Heart left ventricle (tissue), 16 donors: ENCODE measurements around the gene MMP13. TPM values are rescaled to one million over a fixed set of nuclear protein-coding genes. Genes with fewer than 3 reads are reported as not detected.

Source experiments
- ATAC-seq, 4 donors: fragments of 200-7000 bp; cut with Tn5 transposase; one replicate each; pipeline ENCODE4 v1.9.1; 2020 to 2022; ENCODE audit warnings: moderate library complexity in 4 of 4, mild to moderate bottlenecking in 3 of 4, moderate number of reproducible peaks in 1 of 4
- DNase-seq, 5 donors: peaks; one replicate each; pipeline ENCODE4 v3.0.0-alpha.2; 2020
- H3K27ac ChIP-seq, 12 donors: fragments of 200-600 bp; sonication (generic) in 4 of 12; one replicate each; pipeline versions ENCODE4 v1.5.0 to v1.8.0; 2016 to 2022; ENCODE audit warnings: mild to moderate bottlenecking in 2 of 12
- H3K27me3 ChIP-seq, 9 donors: fragments of 200-600 bp; sonication (generic) in 2 of 9; one replicate each; pipeline versions ENCODE4 v1.5.1 to v1.8.0; 2016 to 2022; ENCODE audit warnings: mild to moderate bottlenecking in 3 of 9
- H3K36me3 ChIP-seq, 9 donors: fragments of 200-600 bp; sonication (generic) in 2 of 9; one replicate each; pipeline versions ENCODE4 v1.5.0 to v1.8.0; 2018 to 2022; ENCODE audit warnings: mild to moderate bottlenecking in 2 of 9
- H3K4me1 ChIP-seq, 12 donors: fragments of 200-600 bp; sonication (generic) in 4 of 12; one replicate each; pipeline versions ENCODE4 v1.5.0 to v1.8.0; 2016 to 2022; ENCODE audit warnings: mild to moderate bottlenecking in 3 of 12
- H3K4me3 ChIP-seq, 12 donors: fragments of 200-600 bp; sonication (generic) in 4 of 12; one replicate each; pipeline versions ENCODE4 v1.5.0 to v1.8.0; 2017 to 2022; ENCODE audit warnings: mild to moderate bottlenecking in 9 of 12, moderate library complexity in 4 of 12
- H3K9me3 ChIP-seq, 12 donors: fragments of 200-600 bp; sonication (generic) in 4 of 12; one replicate each; pipeline versions ENCODE4 v1.5.0 to v1.8.0; 2016 to 2022; ENCODE audit warnings: mild to moderate bottlenecking in 1 of 12
- CTCF ChIP-seq, 12 donors: fragments of 200-600 bp; sonication (generic) in 4 of 12; IDR thresholded peaks; one replicate each; pipeline versions ENCODE4 v1.5.0 to v1.8.0; 2018 to 2022; ENCODE audit warnings: antibody characterized with exemption in 12 of 12, mild to moderate bottlenecking in 5 of 12
- POLR2A ChIP-seq, 2 donors: fragments of 450-650 bp; IDR thresholded peaks; one replicate each; pipeline ENCODE4 v1.6.1; 2017; ENCODE audit warnings: antibody characterized with exemption in 2 of 2, mild to moderate bottlenecking in 2 of 2, moderate library complexity in 2 of 2
- WGBS, 4 donors: extraction: QIAGEN DNeasy Blood & Tissue Kit in 2 of 4; methylation state at CpG; one replicate each; pipeline versions ENCODE4 v1.1.5 to v1.1.7; 2013 to 2018; 5-methylcytosine and 5-hydroxymethylcytosine counted together
- intact Hi-C, 10 donors: fragments of 100-400 bp; cut with DNase I; formaldehyde crosslinking; loops; one replicate each; pipeline versions ENCODE4 v1.11.1 to v1.14.2; 2022
- polyA plus RNA-seq, 2 donors: library from polyadenylated mRNA; stranded (reverse); fragments of 200-250 nt; gene quantifications; one replicate each; pipeline ENCODE4 v1.2.3, GENCODE V29; 2013
- total RNA-seq, 9 donors: library from RNA; depleted of rRNA in 2 of 9; stranded (reverse); fragments of >200 nt in 2 of 9; fragmentation: NEBNext Ultra II Directional in 3 of 9; extraction: Animal tissue kit (Norgen Biotek cat#: 25700) in 3 of 9; gene quantifications; one replicate each; pipeline versions ENCODE4 v1.1.0 to v1.2.4, GENCODE V29; 2016 to 2023
- donor health status: ischemic (EF 13 %, LVEDD 7.1; RV severe dilation, severe dysfunction).
- donor health status: healthy with polysubstance abuse.
- donor health status: DM: no; HTN: yes; CAD: no.
- donor health status: DM: no; HTN: no; CAD: no.
- donor health status: ischemic (EF 25% LVEDD 6.9; RV normal size, moderate dysfunction).
- donor health status: ischemic (EF 25% LVEDD 5.7; RV mildly dilated, moderate dysfunction).
- donor health status: healthy.
- donor health status: DM: yes; HTN: yes; CAD: no.
- donor health status: ischemic (EF 35%, LVEDD 5.7; RV mildly dilated, moderate dysfunction).
- donor health status: nonischemic (EF 11% LVEDD 7.7; RV severe dilation, severe dysfunction).
- donor health status: DM: yes; HTN: yes; CAD: no.
- donor health status: PGD.
- donor health status: ischemic (EF 29% LVEDD 5.4; RV normal size, mild dysfunction).
- donor health status: nonischemic (EF 23%, LVEDD 6.1; RV moderate dilation, normal function).

Gene MMP13
- total and polyA plus RNA-seq, 11 donors: not detected

GRCh38 chr11:102900346-102900745 lies 55.2 kb downstream of the MMP13 start:
- intact Hi-C loops: no loop called here
- Histone ChIP-seq H3K36me3 (no peaks in the 10 kb centered on the region), H3K4me1 (no peaks in the 10 kb centered on the region), H3K27ac (no peak overlapping the region), H3K27me3 (no peaks in the 10 kb centered on the region), H3K9me3 (no peaks in the 10 kb centered on the region), H3K4me3 (no peak overlapping the region)
- TF ChIP-seq POLR2A (IDR thresholded peaks at IDR 0.05) (no peak), CTCF (IDR thresholded peaks at IDR 0.05) (no peak)
- no peak for DNase-seq
- WGBS, 4 donors: 84 to 92% (median 88%) methylated on average over 2 of the region's 2 CpGs
- ATAC-seq: no peak

Other genes with a start within 250 kb of the MMP13 start
- gene MMP27, start 250.0 kb downstream of the MMP13 start, total RNA-seq: under 1 TPM in 1 of 9 donors, not detected in 8; 0.14 TPM
- not detected for gene MMP27, start 250.0 kb downstream of the MMP13 start, polyA plus RNA-seq
- 1 to 10 TPM in 1 of 9 donors, under 1 TPM in 5, not detected in 3; 0.10 to 1.6 (median 0.40) TPM for gene MMP8, start 230.8 kb downstream of the MMP13 start, total RNA-seq
- under 1 TPM in 1 of 2 donors, not detected in 1; 0.51 TPM for gene MMP8, start 230.8 kb downstream of the MMP13 start, polyA plus RNA-seq
- not detected for gene MMP10, start 175.1 kb downstream of the MMP13 start, total RNA-seq
- not detected for gene MMP10, start 175.1 kb downstream of the MMP13 start, polyA plus RNA-seq
- gene MMP1, start 157.6 kb downstream of the MMP13 start, total RNA-seq: 1 to 10 TPM in 1 of 9 donors, under 1 TPM in 3, not detected in 5; 0.14 to 2.5 (median 0.45) TPM
- under 1 TPM in 1 of 2 donors, not detected in 1; 0.46 TPM for gene MMP1, start 157.6 kb downstream of the MMP13 start, polyA plus RNA-seq
- not detected for gene MMP3, start 112.1 kb downstream of the MMP13 start, total RNA-seq
- not detected for gene MMP3, start 112.1 kb downstream of the MMP13 start, polyA plus RNA-seq
- under 1 TPM in 2 of 9 donors, not detected in 7; 0.16 to 0.21 TPM for gene MMP12, start 80.8 kb downstream of the MMP13 start, total RNA-seq
- gene MMP12, start 80.8 kb downstream of the MMP13 start, polyA plus RNA-seq: not detected
- 10 to 100 TPM; 17.6 to 37.9 (median 24.5) TPM for gene DCUN1D5, start 136.4 kb upstream of the MMP13 start, total RNA-seq
- gene DCUN1D5, start 136.4 kb upstream of the MMP13 start, polyA plus RNA-seq: 10 to 100 TPM; 11.9 to 51.6 TPM
- 1 to 10 TPM; 2.3 to 7.2 (median 3.8) TPM for gene DYNC2H1, start 153.7 kb upstream of the MMP13 start, total RNA-seq
- 1 to 10 TPM; 2.4 to 3.0 TPM for gene DYNC2H1, start 153.7 kb upstream of the MMP13 start, polyA plus RNA-seq